Ovary (tissue), 3 donors: ENCODE data around the gene GTSF1L.

Experiments used
- EP300 ChIP-seq: sonication (generic); formaldehyde crosslinking; IDR thresholded peaks from one replicate; pipeline ENCODE4 v1.6.1; 2017; ENCODE audit warnings: antibody characterized with exemption
- TF ChIP-seq, protein P1 (sequence below), 3 donors: fragments of 450-650 bp in 2 of 3; fragments of 200-600 bp in 1 of 3; IDR thresholded peaks; one replicate each; pipeline versions ENCODE4 v1.5.1 to v1.8.0; 2016 to 2022; ENCODE audit warnings: antibody characterized with exemption in 3 of 3, mild to moderate bottlenecking in 1 of 3
- donor health status: DM: no; HTN: no; CAD: no.

DNA sequence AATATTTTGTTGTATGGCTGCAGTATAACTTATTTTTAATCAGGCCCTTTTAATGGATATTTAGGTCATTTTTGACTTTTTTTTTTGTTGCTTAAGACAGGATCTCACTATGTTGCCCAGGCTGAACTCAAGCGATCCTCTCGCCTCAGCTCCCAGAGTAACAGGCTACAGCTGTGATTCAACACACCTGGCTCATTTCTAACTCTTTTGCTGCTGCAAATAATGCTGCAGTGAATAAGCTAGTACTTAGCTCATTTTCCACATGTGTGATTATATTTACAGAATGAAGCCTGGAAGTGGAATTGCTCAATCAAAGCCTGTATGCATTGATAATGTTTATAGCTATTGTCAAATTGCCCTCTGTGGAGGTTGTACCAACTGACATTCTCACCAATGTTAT, 1.1 kb downstream of the GTSF1L start:
- TF ChIP-seq, protein P1, sequence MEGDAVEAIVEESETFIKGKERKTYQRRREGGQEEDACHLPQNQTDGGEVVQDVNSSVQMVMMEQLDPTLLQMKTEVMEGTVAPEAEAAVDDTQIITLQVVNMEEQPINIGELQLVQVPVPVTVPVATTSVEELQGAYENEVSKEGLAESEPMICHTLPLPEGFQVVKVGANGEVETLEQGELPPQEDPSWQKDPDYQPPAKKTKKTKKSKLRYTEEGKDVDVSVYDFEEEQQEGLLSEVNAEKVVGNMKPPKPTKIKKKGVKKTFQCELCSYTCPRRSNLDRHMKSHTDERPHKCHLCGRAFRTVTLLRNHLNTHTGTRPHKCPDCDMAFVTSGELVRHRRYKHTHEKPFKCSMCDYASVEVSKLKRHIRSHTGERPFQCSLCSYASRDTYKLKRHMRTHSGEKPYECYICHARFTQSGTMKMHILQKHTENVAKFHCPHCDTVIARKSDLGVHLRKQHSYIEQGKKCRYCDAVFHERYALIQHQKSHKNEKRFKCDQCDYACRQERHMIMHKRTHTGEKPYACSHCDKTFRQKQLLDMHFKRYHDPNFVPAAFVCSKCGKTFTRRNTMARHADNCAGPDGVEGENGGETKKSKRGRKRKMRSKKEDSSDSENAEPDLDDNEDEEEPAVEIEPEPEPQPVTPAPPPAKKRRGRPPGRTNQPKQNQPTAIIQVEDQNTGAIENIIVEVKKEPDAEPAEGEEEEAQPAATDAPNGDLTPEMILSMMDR (IDR thresholded peaks at IDR 0.05): no peak
- no peak for TF ChIP-seq EP300
